Measurements from ENCODE around the gene OR1J1. TPM values are rescaled to one million over a fixed set of nuclear protein-coding genes. Genes with fewer than 3 reads are reported as not detected.

Gene OR1J1
- total RNA-seq, 1 donor from 2014 or later = not detected

GRCh38 chr9:122477346-122477745, 380 bp downstream of the OR1J1 start:
- intact Hi-C loops (cut with micrococcal nuclease) = no loop called here
- no peak for TF ChIP-seq CTCF (IDR thresholded peaks at IDR 0.05)
- peaks cover 47% of the 10 kb centered on the region for H3K27me3 Mint-ChIP-seq
- ChIA-PET POLR2A (no interaction called here), CTCF (no interaction called here)
- no peaks in the 10 kb centered on the region for H3K36me3 Mint-ChIP-seq (ENCODE audit: low read depth)
- no peaks in the 10 kb centered on the region for H3K9me3 Mint-ChIP-seq
- ATAC-seq (ENCODE audit: low read depth) = no peak
- no peak overlapping the region for H3K4me3 Mint-ChIP-seq
- no peaks in the 10 kb centered on the region for H3K4me1 Mint-ChIP-seq
- no peak overlapping the region for H3K27ac Mint-ChIP-seq
- no peak for DNase-seq

- Mint-ChIP-seq H3K27me3 (peaks cover 55% of the 10 kb centered on the region), H3K4me1 (no peaks in the 10 kb centered on the region), H3K27ac (no peak overlapping the region), H3K36me3 (ENCODE audit: low read depth) (no peaks in the 10 kb centered on the region), H3K4me3 (no peak overlapping the region), H3K9me3 (no peaks in the 10 kb centered on the region)
- TF ChIP-seq CTCF (IDR thresholded peaks at IDR 0.05) = no peak
- POLR2A ChIA-PET = no interaction called here
- no peak for ATAC-seq (ENCODE audit: low read depth)
- intact Hi-C loops (cut with micrococcal nuclease) = no loop called here
- CTCF ChIA-PET = no interaction called here
- DNase-seq = no peak
Observed at GRCh38 chr9:122475717-122476116, 2.0 kb downstream of the OR1J1 start.

- DNase-seq (no peak), ATAC-seq (ENCODE audit: low read depth) (no peak)
- POLR2A ChIA-PET = no interaction called here
- intact Hi-C loops (cut with micrococcal nuclease) = no loop called here
- peaks cover 55% of the 10 kb centered on the region for H3K27me3 Mint-ChIP-seq
- no peaks in the 10 kb centered on the region for H3K4me1 Mint-ChIP-seq
- H3K9me3 Mint-ChIP-seq = no peaks in the 10 kb centered on the region
- CTCF ChIA-PET = no interaction called here
- H3K27ac Mint-ChIP-seq = no peak overlapping the region
- no peaks in the 10 kb centered on the region for H3K36me3 Mint-ChIP-seq (ENCODE audit: low read depth)
- H3K4me3 Mint-ChIP-seq = no peak overlapping the region
- TF ChIP-seq CTCF (IDR thresholded peaks at IDR 0.05) = no peak
Observed at GRCh38 chr9:122474561-122474960, 3.2 kb downstream of the OR1J1 start.

GRCh38 chr9:122468735-122469134, 9.0 kb downstream of the OR1J1 start:
- Mint-ChIP-seq H3K4me3 (no peak overlapping the region), H3K9me3 (no peaks in the 10 kb centered on the region), H3K27me3 (peaks cover 18% of the 10 kb centered on the region), H3K36me3 (ENCODE audit: low read depth) (no peaks in the 10 kb centered on the region), H3K27ac (no peak overlapping the region), H3K4me1 (peaks cover 13% of the 10 kb centered on the region)
- no peak for DNase-seq
- TF ChIP-seq CTCF (IDR thresholded peaks at IDR 0.05) = no peak
- ChIA-PET CTCF (no interaction called here), POLR2A (no interaction called here)
- no peak for ATAC-seq (ENCODE audit: low read depth)
- intact Hi-C loops (cut with micrococcal nuclease) = loop anchor here (10.0 kb wide), 2 partner anchors 876 to 916 kb away; no protein-coding TSS in a partner anchor

GRCh38 chr9:122466456-122466855, 11.3 kb downstream of the OR1J1 start:
- Mint-ChIP-seq H3K27me3 (peaks cover 26% of the 10 kb centered on the region), H3K4me3 (no peak overlapping the region), H3K4me1 (peaks cover 14% of the 10 kb centered on the region), H3K9me3 (no peaks in the 10 kb centered on the region), H3K27ac (no peak overlapping the region), H3K36me3 (ENCODE audit: low read depth) (no peaks in the 10 kb centered on the region)
- POLR2A ChIA-PET = no interaction called here
- intact Hi-C loops (cut with micrococcal nuclease) = loop anchor here (10.0 kb wide), 2 partner anchors 878 to 918 kb away; no protein-coding TSS in a partner anchor
- DNase-seq (no peak), ATAC-seq (ENCODE audit: low read depth) (no peak)
- CTCF ChIA-PET = no interaction called here
- no peak for TF ChIP-seq CTCF (IDR thresholded peaks at IDR 0.05)
